IMR-90 (cell line): ENCODE measurements around the gene DHRSX. TPM values are rescaled to one million over a fixed set of nuclear protein-coding genes. Genes with fewer than 3 reads are reported as not detected.

Experiments
- ATAC-seq: fragments of 200-7000 bp; cut with Tn5 transposase; 2 replicates; pipeline ENCODE4 v1.9.1; 2020; ENCODE audit warnings: low read depth, mild to moderate bottlenecking, moderate library complexity
- BruUV-seq: library from RNA; stranded (reverse); fragments of 400-500 nt; replicated peaks from 2 replicates; lab custom pipeline; 2021; lab: Mats Ljungman, UMichigan
- CTCF ChIA-PET: fragments of 300-600 bp; formaldehyde crosslinking; extraction: SDS; loops from one replicate; lab custom pipeline; 2021; ENCODE audit warnings: antibody characterized with exemption; lab: Yijun Ruan, JAX
- POLR2A ChIA-PET: fragments of 300-600 bp; sonication (Branson Sonifier 250); formaldehyde crosslinking; loops from one replicate; lab custom pipeline; 2022; ENCODE audit warnings: antibody characterized with exemption; ENCODE audit not compliant: unreplicated experiment; lab: Charles Lee
- DNase-seq: peaks from one replicate; pipeline ENCODE4 v3.0.0; 2013
- H2AFZ ChIP-seq: replicated peaks from 2 replicates; pipeline ENCODE3; 2013; ENCODE audit warnings: low read length, mild to moderate bottlenecking; ENCODE audit not compliant: poor library complexity
- H2AK5ac ChIP-seq: 2 replicates; pipeline ENCODE4 v1.6.1; 2013; ENCODE audit warnings: low read depth, low read length, inconsistent platforms
- H2AK9ac ChIP-seq: replicated peaks from 2 replicates; pipeline ENCODE3; 2013; ENCODE audit warnings: mild to moderate bottlenecking, low read depth, low read length, moderate library complexity; ENCODE audit not compliant: poor library complexity
- H2BK120ac ChIP-seq: 2 replicates; pipeline ENCODE4 v1.6.1; 2013; ENCODE audit warnings: low read depth, low read length, inconsistent platforms
- H2BK15ac ChIP-seq: 3 replicates; pipeline ENCODE4 v1.6.1; 2013; ENCODE audit warnings: low read depth, low read length, inconsistent platforms
- H2BK20ac ChIP-seq: 2 replicates; pipeline ENCODE4 v1.6.1; 2013; ENCODE audit warnings: low read depth, mild to moderate bottlenecking, inconsistent platforms, low read length, moderate library complexity
- H2BK5ac ChIP-seq: 2 replicates; pipeline ENCODE4 v1.6.1; 2013; ENCODE audit warnings: mild to moderate bottlenecking, low read depth, low read length, inconsistent platforms; ENCODE audit not compliant: poor library complexity, severe bottlenecking
- H3K14ac ChIP-seq: replicated peaks from 2 replicates; pipeline ENCODE4 v1.6.1; 2013; ENCODE audit warnings: low read depth, low read length, inconsistent platforms
- H3K18ac ChIP-seq: 2 replicates; pipeline ENCODE4 v1.6.1; 2013; ENCODE audit warnings: low read depth, low read length, control low read depth
- H3K23ac ChIP-seq: 2 replicates; pipeline ENCODE4 v1.6.1; 2013; ENCODE audit warnings: low read depth, low read length, inconsistent platforms
- H3K27ac ChIP-seq: 2 replicates; pipeline ENCODE4 v1.5.1; 2013; ENCODE audit warnings: mild to moderate bottlenecking, control low read depth, low read length; ENCODE audit not compliant: insufficient read depth
- H3K27me3 ChIP-seq: 2 replicates; pipeline ENCODE4 v1.6.1; 2013; ENCODE audit warnings: low read length; ENCODE audit not compliant: control insufficient read depth, insufficient read depth
- H3K36me3 ChIP-seq: 2 replicates; pipeline ENCODE4 v1.6.1; 2013; ENCODE audit warnings: low read length, mixed read lengths; ENCODE audit not compliant: control insufficient read depth, insufficient read depth
- H3K4ac ChIP-seq: 2 replicates; pipeline ENCODE4 v1.6.1; 2013; ENCODE audit warnings: low read depth, low read length, inconsistent platforms
- H3K4me1 ChIP-seq: 2 replicates; pipeline ENCODE4 v1.6.1; 2013; ENCODE audit warnings: low read length, mixed read lengths; ENCODE audit not compliant: control insufficient read depth, insufficient read depth
- H3K4me2 ChIP-seq: 2 replicates; pipeline ENCODE4 v1.6.1; 2013; ENCODE audit warnings: low read depth, mild to moderate bottlenecking, control low read depth, low read length, moderate library complexity
- H3K4me3 ChIP-seq: 2 replicates; pipeline ENCODE4 v1.5.1; 2013; ENCODE audit warnings: low read depth, mild to moderate bottlenecking, control low read depth, low read length, moderate library complexity; ENCODE audit not compliant: insufficient read depth
- H3K56ac ChIP-seq: 2 replicates; pipeline ENCODE4 v1.6.1; 2013; ENCODE audit warnings: low read length, inconsistent platforms; ENCODE audit not compliant: insufficient read depth; ENCODE audit errors: extremely low read depth
- H3K79me1 ChIP-seq, 2 experiments: 2 replicates each; pipeline ENCODE4 v1.6.1; 2013; ENCODE audit warnings: low read length in 2 of 2, inconsistent platforms in 1 of 2, low read depth in 1 of 2
- H3K9ac ChIP-seq: 2 replicates; pipeline ENCODE4 v1.6.1; 2013; ENCODE audit warnings: low read depth, low read length, control low read depth
- H3K9me1 ChIP-seq: 2 replicates; pipeline ENCODE4 v1.6.1; 2013; ENCODE audit warnings: low read length, inconsistent platforms; ENCODE audit not compliant: insufficient read depth
- H3K9me3 ChIP-seq: 2 replicates; pipeline ENCODE4 v1.6.1; 2013; ENCODE audit warnings: low read length; ENCODE audit not compliant: control insufficient read depth, insufficient read depth
- H4K20me1 ChIP-seq: 2 replicates; pipeline ENCODE4 v1.6.1; 2013; ENCODE audit warnings: low read length, inconsistent platforms; ENCODE audit not compliant: insufficient read depth
- H4K5ac ChIP-seq: 2 replicates; pipeline ENCODE4 v1.6.1; 2013; ENCODE audit warnings: mild to moderate bottlenecking, low read depth, low read length, control low read depth
- H4K8ac ChIP-seq, 2 experiments: 2 replicates each; pipeline ENCODE4 v1.6.1; 2013; ENCODE audit warnings: low read depth in 2 of 2, low read length in 2 of 2, control low read depth in 1 of 2, inconsistent platforms in 1 of 2
- H4K91ac ChIP-seq: 2 replicates; pipeline ENCODE4 v1.6.1; 2013; ENCODE audit warnings: low read depth, low read length, inconsistent platforms; ENCODE audit not compliant: insufficient read depth
- BHLHE40 ChIP-seq: fragments of 150-350 bp; IDR thresholded peaks from 2 replicates; pipeline ENCODE4 v1.6.1; 2016; ENCODE audit warnings: mild to moderate bottlenecking, low read depth, low read length
- CEBPB ChIP-seq: IDR thresholded peaks from 2 replicates; pipeline ENCODE4 v1.6.1; 2012; ENCODE audit warnings: low read depth, low read length, improper control_type of control experiment
- CHD1 ChIP-seq: IDR thresholded peaks from 2 replicates; pipeline ENCODE4 v1.6.1; 2012; ENCODE audit warnings: low read depth, low read length, improper control_type of control experiment
- MAFK ChIP-seq: IDR thresholded peaks from 2 replicates; pipeline ENCODE4 v1.6.1; 2012; ENCODE audit warnings: low read depth, low read length, improper control_type of control experiment
- MAZ ChIP-seq: IDR thresholded peaks from 2 replicates; pipeline ENCODE4 v1.6.1; 2012; ENCODE audit warnings: low read depth, mild to moderate bottlenecking, low read length, improper control_type of control experiment, moderate library complexity, borderline replicate concordance
- MXI1 ChIP-seq: IDR thresholded peaks from 2 replicates; pipeline ENCODE4 v1.6.1; 2012; ENCODE audit warnings: low read depth, mild to moderate bottlenecking, low read length, moderate library complexity, borderline replicate concordance
- RAD21 ChIP-seq: IDR thresholded peaks from 2 replicates; pipeline ENCODE4 v1.6.1; 2012; ENCODE audit warnings: low read length, improper control_type of control experiment
- RFX5 ChIP-seq: IDR thresholded peaks from 2 replicates; pipeline ENCODE4 v1.8.0; 2012; ENCODE audit warnings: low read depth, mild to moderate bottlenecking, low read length, moderate library complexity
- SMC3 ChIP-seq: fragments of 150-350 bp; IDR thresholded peaks from 2 replicates; pipeline ENCODE4 v1.6.1; 2016; ENCODE audit warnings: low read depth, mild to moderate bottlenecking, antibody characterized with exemption, low read length, moderate library complexity
- WGBS, 2 experiments: methylation state at CpG; one replicate each; pipeline versions ENCODE4 v1.1.5 to v1.1.7; 2013; ENCODE audit warnings: missing lambda C conversion rate in 2 of 2; ENCODE audit not compliant: insufficient read length in 1 of 2; ENCODE audit errors: extremely low coverage in 2 of 2; 5-methylcytosine and 5-hydroxymethylcytosine counted together
- dilution Hi-C: fragments of 300-500 bp; cut with HindIII; formaldehyde crosslinking; loops from one replicate; pipeline ENCODE4 v1.14.3; 2018; ENCODE audit warnings: low sequenced_read_pairs; ENCODE audit not compliant: unreplicated experiment
- in situ Hi-C: fragments of 300-500 bp; cut with MboI; formaldehyde crosslinking; loops from 3 replicates; pipeline ENCODE4 v1.14.3; 2019; ENCODE audit warnings: low sequenced_read_pairs, inconsistent platforms, mixed read lengths
- intact Hi-C: fragments of 100-400 bp; cut with micrococcal nuclease; formaldehyde crosslinking; loops from 2 replicates; pipeline ENCODE4 v1.10.0; 2022
- polyA plus RNA-seq, 3 experiments: library from polyadenylated mRNA; depleted of rRNA; stranded (reverse); fragments of >200 nt; gene quantifications; 2 replicates each; pipeline ENCODE4 v1.2.3, GENCODE V29; 2012; ENCODE audit warnings: low replicate concordance in 1 of 3
- total RNA-seq: library from RNA; depleted of rRNA; stranded (reverse); fragments of >200 nt; gene quantifications from 2 replicates; pipeline ENCODE4 v1.2.3, GENCODE V29; 2012
- TF ChIP-seq, protein P1 (sequence below): fragments of 150-350 bp; IDR thresholded peaks from 2 replicates; pipeline ENCODE4 v1.6.1; 2017; ENCODE audit warnings: mild to moderate bottlenecking, antibody characterized with exemption, low read length, low read depth
- TF ChIP-seq, protein P2 (sequence below): fragments of 150-350 bp; IDR thresholded peaks from 2 replicates; pipeline ENCODE4 v1.6.1; 2016; ENCODE audit warnings: low read depth, mild to moderate bottlenecking, low read length, moderate library complexity, borderline replicate concordance

The DHRSX gene
- total and polyA plus RNA-seq, 2 of the 4 experiments (the other 2 are of a cell fraction) = 26.2 to 38.0 TPM

DNA sequence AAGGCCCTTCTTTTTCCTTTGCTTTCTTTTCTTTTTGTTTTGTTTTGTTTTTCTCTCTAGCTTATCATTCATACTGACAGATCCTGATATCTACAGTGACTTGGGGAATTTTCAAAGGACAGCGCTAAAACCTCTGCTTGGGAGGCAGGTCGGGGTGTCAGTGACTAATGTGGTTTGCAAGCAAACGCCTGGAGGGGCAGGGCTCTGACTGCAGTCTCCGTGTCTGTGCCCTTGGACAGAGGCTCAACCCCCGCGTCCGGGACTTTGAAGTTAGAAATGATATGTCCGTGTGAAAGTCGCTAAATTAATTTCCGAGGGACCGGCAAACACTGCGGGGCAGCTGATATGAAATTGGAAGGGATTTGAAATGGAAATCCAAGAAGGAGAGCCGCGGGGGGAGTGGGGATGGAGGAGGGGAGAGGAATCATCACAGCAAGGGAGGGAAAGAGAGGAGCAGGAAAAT is 312.4 kb downstream of the DHRSX start:
- dilution Hi-C loops (no loop called here), in situ Hi-C loops (no loop called here), intact Hi-C loops (no loop called here)
- Histone ChIP-seq H3K18ac (no peak overlapping the region), H2AFZ (no peak overlapping the region), H3K27ac (no peak overlapping the region), H3K27me3 (no peaks in the 10 kb centered on the region), H3K79me1 (no peaks in the 10 kb centered on the region), H2BK120ac (no peak overlapping the region), H2BK20ac (no peak overlapping the region), H3K9me1 (no peaks in the 10 kb centered on the region), H3K23ac (no peak overlapping the region), H4K5ac (no peak overlapping the region), H3K14ac (no peak overlapping the region), H3K9ac (no peak overlapping the region), H3K4me2 (no peak overlapping the region; the same call in 1 of the 2 replicates), H3K4ac (no peak overlapping the region), H2AK5ac (no peak overlapping the region), H2BK15ac (no peak overlapping the region), H4K8ac (no peak overlapping the region), H4K20me1 (no peaks in the 10 kb centered on the region), H3K4me1 (no peaks in the 10 kb centered on the region), H3K9me3 (peaks cover 16% of the 10 kb centered on the region), H2BK5ac (no peak overlapping the region), H3K4me3 (no peak overlapping the region), H2AK9ac (no peak overlapping the region), H4K91ac (no peak overlapping the region), H3K56ac (no peak overlapping the region), H3K36me3 (no peaks in the 10 kb centered on the region)
- BruUV-seq = no TSS peak
- POLR2A ChIA-PET = no interaction called here
- ATAC-seq (peak; percentile 66), DNase-seq (no peak)
- CTCF ChIA-PET = no interaction called here
- no peak for TF ChIP-seq MAZ
- no peak for TF ChIP-seq RFX5
- no peak for TF ChIP-seq MAFK
- no peak for TF ChIP-seq MXI1
- TF ChIP-seq, protein P1, sequence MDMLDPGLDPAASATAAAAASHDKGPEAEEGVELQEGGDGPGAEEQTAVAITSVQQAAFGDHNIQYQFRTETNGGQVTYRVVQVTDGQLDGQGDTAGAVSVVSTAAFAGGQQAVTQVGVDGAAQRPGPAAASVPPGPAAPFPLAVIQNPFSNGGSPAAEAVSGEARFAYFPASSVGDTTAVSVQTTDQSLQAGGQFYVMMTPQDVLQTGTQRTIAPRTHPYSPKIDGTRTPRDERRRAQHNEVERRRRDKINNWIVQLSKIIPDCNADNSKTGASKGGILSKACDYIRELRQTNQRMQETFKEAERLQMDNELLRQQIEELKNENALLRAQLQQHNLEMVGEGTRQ = no peak
- TF ChIP-seq CEBPB = no peak
- no peak for TF ChIP-seq SMC3
- TF ChIP-seq, protein P2, sequence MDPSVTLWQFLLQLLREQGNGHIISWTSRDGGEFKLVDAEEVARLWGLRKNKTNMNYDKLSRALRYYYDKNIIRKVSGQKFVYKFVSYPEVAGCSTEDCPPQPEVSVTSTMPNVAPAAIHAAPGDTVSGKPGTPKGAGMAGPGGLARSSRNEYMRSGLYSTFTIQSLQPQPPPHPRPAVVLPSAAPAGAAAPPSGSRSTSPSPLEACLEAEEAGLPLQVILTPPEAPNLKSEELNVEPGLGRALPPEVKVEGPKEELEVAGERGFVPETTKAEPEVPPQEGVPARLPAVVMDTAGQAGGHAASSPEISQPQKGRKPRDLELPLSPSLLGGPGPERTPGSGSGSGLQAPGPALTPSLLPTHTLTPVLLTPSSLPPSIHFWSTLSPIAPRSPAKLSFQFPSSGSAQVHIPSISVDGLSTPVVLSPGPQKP = no peak
- TF ChIP-seq BHLHE40 = no peak
- TF ChIP-seq RAD21 = no peak
- TF ChIP-seq CHD1 = no peak
- 14% methylated on average over 14 of the region's 14 CpGs; no CpG with 5 or more reads in 1 of the 2 experiments for WGBS, 2 experiments
